Nephron progenitor cell (in vitro differentiated cells): ENCODE data around the gene FAM3C.

Source experiments
- DNase-seq: peaks from one replicate; pipeline ENCODE4 v3.0.0; 2021
- H3K27ac Mint-ChIP-seq: 2 replicates; pipeline ENCODE4 v1.8.0; 2021; ENCODE audit warnings: mild to moderate bottlenecking, moderate library complexity, mixed read lengths
- H3K27me3 Mint-ChIP-seq: 2 replicates; pipeline ENCODE4 v1.8.0; 2021; ENCODE audit warnings: mild to moderate bottlenecking, low read depth, mixed read lengths; ENCODE audit not compliant: poor library complexity
- H3K36me3 Mint-ChIP-seq: 2 replicates; pipeline ENCODE4 v1.8.0; 2021; ENCODE audit warnings: low read depth, mixed read lengths
- H3K4me1 Mint-ChIP-seq: 2 replicates; pipeline ENCODE4 v1.8.0; 2021; ENCODE audit warnings: mixed read lengths
- H3K4me3 Mint-ChIP-seq: 2 replicates; pipeline ENCODE4 v1.8.0; 2021; ENCODE audit warnings: mild to moderate bottlenecking, moderate library complexity, mixed read lengths
- H3K9me3 Mint-ChIP-seq: 2 replicates; pipeline ENCODE4 v1.8.0; 2021; ENCODE audit warnings: mild to moderate bottlenecking, moderate library complexity, mixed read lengths
- CTCF ChIP-seq: fragments of 200-600 bp; sonication (generic); IDR thresholded peaks from 2 replicates; pipeline ENCODE4 v1.5.0; 2021; ENCODE audit warnings: antibody characterized with exemption

The FAM3C gene

GRCh38 chr7:121351682-121352081, 44.4 kb downstream of the FAM3C start:
- H3K27ac Mint-ChIP-seq = no peak overlapping the region
- no peaks in the 10 kb centered on the region for H3K27me3 Mint-ChIP-seq
- peaks cover 63% of the 10 kb centered on the region for H3K36me3 Mint-ChIP-seq
- no peak for DNase-seq
- no peaks in the 10 kb centered on the region for H3K9me3 Mint-ChIP-seq
- H3K4me3 Mint-ChIP-seq = no peak overlapping the region
- peak; percentile 10 for TF ChIP-seq CTCF
- H3K4me1 Mint-ChIP-seq = peaks cover 7% of the 10 kb centered on the region

GRCh38 chr7:121344497-121344896, 51.6 kb downstream of the FAM3C start:
- H3K27me3 Mint-ChIP-seq = no peaks in the 10 kb centered on the region
- TF ChIP-seq CTCF = no peak
- no peak for DNase-seq
- H3K9me3 Mint-ChIP-seq = no peaks in the 10 kb centered on the region
- peaks cover 15% of the 10 kb centered on the region for H3K36me3 Mint-ChIP-seq
- H3K4me1 Mint-ChIP-seq = peaks cover 17% of the 10 kb centered on the region
- no peak overlapping the region for H3K4me3 Mint-ChIP-seq
- no peak overlapping the region for H3K27ac Mint-ChIP-seq

- Mint-ChIP-seq H3K27ac (peak overlapping the region; percentile 1), H3K4me3 (no peak overlapping the region), H3K9me3 (no peaks in the 10 kb centered on the region), H3K36me3 (peaks cover 15% of the 10 kb centered on the region), H3K4me1 (peaks cover 17% of the 10 kb centered on the region), H3K27me3 (no peaks in the 10 kb centered on the region)
- no peak for DNase-seq
- TF ChIP-seq CTCF = no peak
Observed at GRCh38 chr7:121344093-121344492, 52.0 kb downstream of the FAM3C start.

GRCh38 chr7:121343302-121343701, 52.8 kb downstream of the FAM3C start:
- Mint-ChIP-seq H3K4me1 (peaks cover 17% of the 10 kb centered on the region), H3K36me3 (peaks cover 15% of the 10 kb centered on the region), H3K27me3 (no peaks in the 10 kb centered on the region), H3K27ac (no peak overlapping the region), H3K4me3 (no peak overlapping the region), H3K9me3 (no peaks in the 10 kb centered on the region)
- no peak for DNase-seq
- TF ChIP-seq CTCF = no peak

GRCh38 chr7:121342631-121343030, 53.5 kb downstream of the FAM3C start:
- DNase-seq = no peak
- H3K9me3 Mint-ChIP-seq = no peaks in the 10 kb centered on the region
- H3K27ac Mint-ChIP-seq = peak overlapping the region; percentile 55
- H3K4me3 Mint-ChIP-seq = no peak overlapping the region
- H3K27me3 Mint-ChIP-seq = no peaks in the 10 kb centered on the region
- no peak for TF ChIP-seq CTCF
- peaks cover 15% of the 10 kb centered on the region for H3K36me3 Mint-ChIP-seq
- peaks cover 16% of the 10 kb centered on the region for H3K4me1 Mint-ChIP-seq

GRCh38 chr7:121341933-121342332, 54.2 kb downstream of the FAM3C start:
- DNase-seq = no peak
- Mint-ChIP-seq H3K9me3 (no peaks in the 10 kb centered on the region), H3K27ac (no peak overlapping the region), H3K36me3 (peaks cover 9% of the 10 kb centered on the region), H3K4me3 (no peak overlapping the region), H3K27me3 (no peaks in the 10 kb centered on the region), H3K4me1 (peaks cover 10% of the 10 kb centered on the region)
- no peak for TF ChIP-seq CTCF
